Keratinocyte (primary cell): ENCODE results near the gene HTRA3. TPM values are rescaled to one million over a fixed set of nuclear protein-coding genes. Genes with fewer than 3 reads are reported as not detected.
A peak's percentile ranks its signal among the peaks of the same experiment; 100 is the strongest.

Experiments
- DNase-seq: peaks from one replicate; pipeline ENCODE4 v3.0.0-alpha.2; 2011; ENCODE audit warnings: low read depth, missing footprints, low spot score
- FAIRE-seq: peaks from 2 replicates; lab custom pipeline; 2011; peaks lifted over from hg19 to GRCh38; lab: Jason Lieb, UNC
- H2AFZ ChIP-seq: 2 replicates; pipeline ENCODE4 v1.6.0; 2012; ENCODE audit warnings: low read length, control low read depth, inconsistent platforms; ENCODE audit not compliant: control insufficient read depth
- H3K27ac ChIP-seq: 2 replicates; pipeline ENCODE4 v1.5.1; 2011; ENCODE audit warnings: low read length; ENCODE audit not compliant: control insufficient read depth, insufficient read depth
- H3K27me3 ChIP-seq: 3 replicates; pipeline ENCODE4 v1.6.0; 2011; ENCODE audit warnings: low read length; ENCODE audit not compliant: control insufficient read depth, insufficient read depth; ENCODE audit errors: extremely low read depth
- H3K36me3 ChIP-seq, 2 experiments: 2 replicates in 1 of 2; 3 replicates in 1 of 2; pipeline ENCODE4 v1.5.1; 2011; ENCODE audit warnings: low read length in 2 of 2, mild to moderate bottlenecking in 1 of 2; ENCODE audit not compliant: control insufficient read depth in 2 of 2, insufficient read depth in 2 of 2; ENCODE audit errors: extremely low read depth in 1 of 2
- H3K4me1 ChIP-seq: 3 replicates; pipeline ENCODE4 v1.5.1; 2011; ENCODE audit warnings: low read length; ENCODE audit not compliant: control insufficient read depth, insufficient read depth; ENCODE audit errors: extremely low read depth
- H3K4me2 ChIP-seq: 3 replicates; pipeline ENCODE4 v1.6.0; 2011; ENCODE audit warnings: low read depth, low read length; ENCODE audit not compliant: control insufficient read depth, insufficient read depth; ENCODE audit errors: extremely low read depth
- H3K4me3 ChIP-seq, 3 experiments: fragments of 200-600 bp in 1 of 3; sonication (generic) in 1 of 3; 2 replicates in 2 of 3; 3 replicates in 1 of 3; pipeline ENCODE4 v1.5.1; 2011 to 2016; ENCODE audit warnings: low read length in 3 of 3, mild to moderate bottlenecking in 3 of 3, control low read depth in 2 of 3, inconsistent platforms in 1 of 3, low read depth in 1 of 3, mixed read lengths in 1 of 3, mixed run types in 1 of 3, moderate library complexity in 1 of 3; ENCODE audit not compliant: control insufficient read depth in 2 of 3, insufficient read depth in 2 of 3; ENCODE audit errors: extremely low read depth in 1 of 3
- H3K79me2 ChIP-seq: 2 replicates; pipeline ENCODE4 v1.6.0; 2012; ENCODE audit warnings: low read length; ENCODE audit not compliant: control insufficient read depth, insufficient read depth
- H3K9ac ChIP-seq: 3 replicates; pipeline ENCODE4 v1.6.0; 2011; ENCODE audit warnings: low read length; ENCODE audit not compliant: control insufficient read depth, insufficient read depth; ENCODE audit errors: extremely low read depth
- H3K9me1 ChIP-seq: 3 replicates; pipeline ENCODE4 v1.6.0; 2011; ENCODE audit warnings: low read length; ENCODE audit not compliant: control insufficient read depth, insufficient read depth; ENCODE audit errors: extremely low read depth
- H3K9me3 ChIP-seq: 2 replicates; pipeline ENCODE4 v1.5.1; 2012; ENCODE audit warnings: low read depth, low read length; ENCODE audit not compliant: control insufficient read depth
- H4K20me1 ChIP-seq: 3 replicates; pipeline ENCODE4 v1.6.0; 2011; ENCODE audit warnings: low read length; ENCODE audit not compliant: control insufficient read depth, insufficient read depth; ENCODE audit errors: extremely low read depth
- EZH2 ChIP-seq: IDR thresholded peaks from one replicate; pipeline ENCODE4 v1.6.1; 2012; ENCODE audit warnings: inconsistent platforms, mild to moderate bottlenecking, low read length, moderate library complexity
- dilution Hi-C: fragments of 300-500 bp; cut with MboI; formaldehyde crosslinking; loops from one replicate; pipeline ENCODE4 v1.7.0; 2020; ENCODE audit warnings: low sequenced_read_pairs; ENCODE audit not compliant: extremely low pct_ligation_motif_present
- polyA plus RNA-seq, 5 experiments: library from polyadenylated mRNA; depleted of rRNA in 3 of 5; stranded (reverse) in 3 of 5; stranded (forward) in 1 of 5; unstranded in 1 of 5; fragments of >200 nt; gene quantifications; 1 replicate in 1 of 5; 2 replicates in 3 of 5; 3 replicates in 1 of 5; pipeline versions ENCODE4 v1.2.1 to v1.2.3, GENCODE V29; 2011 to 2012; ENCODE audit warnings: missing spikeins in 2 of 5, low read depth in 1 of 5, low replicate concordance in 1 of 5
- TF ChIP-seq, protein P1 (sequence below), 3 experiments: IDR thresholded peaks in 1 of 3; conservative IDR thresholded peaks in 1 of 3; optimal IDR thresholded peaks in 1 of 3; 2 replicates in 2 of 3; 3 replicates in 1 of 3; pipeline versions ENCODE3 to v1.5.1; 2011; ENCODE audit warnings: low read length in 3 of 3, mild to moderate bottlenecking in 3 of 3, moderate library complexity in 2 of 3, control low read depth in 1 of 3, inconsistent platforms in 1 of 3; ENCODE audit not compliant: insufficient read depth in 2 of 3; ENCODE audit errors: extremely low read depth in 1 of 3

The HTRA3 gene
- polyA plus RNA-seq, 1 donor (not counting 4 experiments of a cell fraction or from before 2014, with no cell fraction given) = not detected

DNA sequence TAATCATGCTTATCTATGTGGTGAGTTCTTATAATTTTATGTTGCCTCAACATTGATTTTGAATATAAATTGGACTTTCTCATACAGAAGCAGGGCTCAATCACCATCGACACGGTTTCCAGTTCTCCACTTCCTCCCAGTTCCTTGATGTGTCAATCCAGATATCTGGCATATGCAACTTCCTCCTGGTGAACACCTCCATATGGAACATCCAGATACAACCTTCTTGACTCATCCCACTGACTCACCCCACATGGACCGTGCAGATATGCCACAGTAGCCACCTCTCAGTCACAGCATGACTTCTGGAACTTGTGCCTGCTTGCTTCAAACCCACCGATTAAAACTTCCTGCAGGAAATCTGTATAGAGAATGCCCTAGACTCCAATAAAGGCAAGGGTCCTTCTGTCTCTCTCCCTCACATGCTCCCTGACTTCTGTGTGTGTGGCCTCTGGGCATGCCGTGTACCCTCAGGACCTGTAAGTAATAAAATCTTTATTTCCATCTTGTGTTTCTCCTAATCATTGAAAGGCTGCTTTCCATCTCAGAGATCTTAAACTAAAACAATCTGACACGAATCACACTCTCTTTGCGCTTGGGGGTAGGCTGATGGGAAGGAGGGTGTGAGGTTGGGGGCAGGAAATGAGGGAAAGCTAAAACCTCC lies 67.0 kb downstream of the HTRA3 start:
- Histone ChIP-seq H4K20me1 (no peaks in the 10 kb centered on the region), H3K9ac (peak overlapping the region; percentile 43), H3K4me2 (peak overlapping the region; percentile 89), H3K9me3 (no peaks in the 10 kb centered on the region), H3K27me3 (no peaks in the 10 kb centered on the region), H3K4me1 (peaks cover 23% of the 10 kb centered on the region), H3K79me2 (no peaks in the 10 kb centered on the region), H3K36me3 (no peaks in the 10 kb centered on the region), H3K27ac (peak overlapping the region; percentile 78), H3K9me1 (no peaks in the 10 kb centered on the region), H3K4me3 (peak overlapping the region in 2 of 3 experiments; percentile 53 to 58), H2AFZ (peak overlapping the region; percentile 39)
- TF ChIP-seq, protein P1, sequence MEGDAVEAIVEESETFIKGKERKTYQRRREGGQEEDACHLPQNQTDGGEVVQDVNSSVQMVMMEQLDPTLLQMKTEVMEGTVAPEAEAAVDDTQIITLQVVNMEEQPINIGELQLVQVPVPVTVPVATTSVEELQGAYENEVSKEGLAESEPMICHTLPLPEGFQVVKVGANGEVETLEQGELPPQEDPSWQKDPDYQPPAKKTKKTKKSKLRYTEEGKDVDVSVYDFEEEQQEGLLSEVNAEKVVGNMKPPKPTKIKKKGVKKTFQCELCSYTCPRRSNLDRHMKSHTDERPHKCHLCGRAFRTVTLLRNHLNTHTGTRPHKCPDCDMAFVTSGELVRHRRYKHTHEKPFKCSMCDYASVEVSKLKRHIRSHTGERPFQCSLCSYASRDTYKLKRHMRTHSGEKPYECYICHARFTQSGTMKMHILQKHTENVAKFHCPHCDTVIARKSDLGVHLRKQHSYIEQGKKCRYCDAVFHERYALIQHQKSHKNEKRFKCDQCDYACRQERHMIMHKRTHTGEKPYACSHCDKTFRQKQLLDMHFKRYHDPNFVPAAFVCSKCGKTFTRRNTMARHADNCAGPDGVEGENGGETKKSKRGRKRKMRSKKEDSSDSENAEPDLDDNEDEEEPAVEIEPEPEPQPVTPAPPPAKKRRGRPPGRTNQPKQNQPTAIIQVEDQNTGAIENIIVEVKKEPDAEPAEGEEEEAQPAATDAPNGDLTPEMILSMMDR (optimal IDR thresholded peaks at IDR 0.05 in 1 of 3, IDR thresholded peaks at IDR 0.05 in 1 of 3, conservative IDR thresholded peaks at IDR 0.05 in 1 of 3; ENCODE audit: extremely low read depth in 1 of 3, insufficient read depth in 2 of 3, low read length in 3 of 3) = no peak
- TF ChIP-seq EZH2 = no peak
- dilution Hi-C loops = no loop called here
- FAIRE-seq (peak; percentile 99), DNase-seq (peak; percentile 76)

DNA sequence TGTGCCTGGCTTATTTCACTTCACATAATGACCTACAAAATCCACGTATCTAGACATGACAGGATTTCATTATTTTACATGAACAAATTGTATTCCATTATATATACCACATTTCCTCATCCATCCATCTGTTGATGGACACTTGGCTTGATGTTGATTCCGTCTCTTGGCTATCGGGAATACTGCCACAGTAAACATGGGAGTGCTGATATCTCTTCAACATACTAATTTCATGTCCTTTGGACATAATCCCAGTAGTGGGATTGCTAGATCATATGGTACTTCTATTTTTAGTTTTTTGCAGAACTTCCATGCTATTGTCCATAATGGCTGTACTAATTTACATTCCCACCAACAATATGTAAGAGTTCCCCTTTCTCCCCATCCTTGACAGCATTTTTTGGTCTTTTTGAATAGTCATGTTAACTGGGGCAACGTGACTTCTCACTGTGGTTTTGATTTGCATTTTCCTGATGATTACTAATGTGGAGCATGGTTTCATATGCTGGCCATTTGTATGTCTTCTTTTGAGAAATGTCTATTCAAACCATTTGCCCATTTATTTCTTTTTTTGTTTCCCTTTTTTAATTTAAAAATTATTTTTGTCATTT lies 68.9 kb downstream of the HTRA3 start:
- H3K9ac ChIP-seq = no peak overlapping the region
- H4K20me1 ChIP-seq = no peaks in the 10 kb centered on the region
- no peak overlapping the region for H2AFZ ChIP-seq
- H3K27me3 ChIP-seq = no peaks in the 10 kb centered on the region
- H3K4me2 ChIP-seq = no peak overlapping the region
- H3K4me3 ChIP-seq = no peak overlapping the region
- DNase-seq = no peak
- H3K36me3 ChIP-seq = no peaks in the 10 kb centered on the region
- dilution Hi-C loops = no loop called here
- no peaks in the 10 kb centered on the region for H3K9me3 ChIP-seq
- peaks cover 15% of the 10 kb centered on the region for H3K4me1 ChIP-seq
- no peak for TF ChIP-seq EZH2
- TF ChIP-seq, protein P1 (optimal IDR thresholded peaks at IDR 0.05 in 1 of 3, IDR thresholded peaks at IDR 0.05 in 1 of 3, conservative IDR thresholded peaks at IDR 0.05 in 1 of 3; ENCODE audit: extremely low read depth in 1 of 3, insufficient read depth in 2 of 3, low read length in 3 of 3) = no peak
- peak; percentile 65 for FAIRE-seq
- no peaks in the 10 kb centered on the region for H3K79me2 ChIP-seq
- no peak overlapping the region for H3K27ac ChIP-seq
- H3K9me1 ChIP-seq = no peaks in the 10 kb centered on the region
